Calu3 (cell line): ENCODE data around the gene DCAF17. TPM values are rescaled to one million over a fixed set of nuclear protein-coding genes. Genes with fewer than 3 reads are reported as not detected.

Experiments used
- BruUV-seq: library from RNA; stranded (reverse); fragments of 400-500 nt; replicated peaks from 2 replicates; lab custom pipeline; 2021; lab: Mats Ljungman, UMichigan
- CTCF ChIA-PET: fragments of 300-600 bp; sonication (Branson Sonifier 250); formaldehyde crosslinking; loops from one replicate; lab custom pipeline; 2022; ENCODE audit warnings: antibody characterized with exemption; lab: Charles Lee
- DNase-seq: peaks from one replicate; pipeline ENCODE4 v3.0.0; 2022
- H3K27ac Mint-ChIP-seq: one replicate; pipeline ENCODE4 v1.8.0; 2022; ENCODE audit warnings: mixed read lengths; ENCODE audit not compliant: unreplicated experiment
- H3K27me3 Mint-ChIP-seq: one replicate; pipeline ENCODE4 v1.8.0; 2022; ENCODE audit warnings: mixed read lengths; ENCODE audit not compliant: unreplicated experiment
- H3K36me3 Mint-ChIP-seq: one replicate; pipeline ENCODE4 v1.8.0; 2022; ENCODE audit warnings: mild to moderate bottlenecking, moderate library complexity, mixed read lengths; ENCODE audit not compliant: insufficient read depth, unreplicated experiment
- H3K4me1 Mint-ChIP-seq: one replicate; pipeline ENCODE4 v1.8.0; 2022; ENCODE audit warnings: mild to moderate bottlenecking, low read depth, mixed read lengths; ENCODE audit not compliant: unreplicated experiment
- H3K4me3 Mint-ChIP-seq: one replicate; pipeline ENCODE4 v1.8.0; 2022; ENCODE audit warnings: mild to moderate bottlenecking, low read depth, moderate library complexity, mixed read lengths; ENCODE audit not compliant: unreplicated experiment
- H3K9me3 Mint-ChIP-seq: one replicate; pipeline ENCODE4 v1.8.0; 2022; ENCODE audit warnings: low read depth, mixed read lengths; ENCODE audit not compliant: unreplicated experiment
- intact Hi-C: fragments of 100-400 bp; cut with micrococcal nuclease; formaldehyde crosslinking; loops from one replicate; pipeline ENCODE4 v1.10.0; 2022; ENCODE audit not compliant: unreplicated experiment
- total RNA-seq: library from RNA; stranded (reverse); gene quantifications from 2 replicates; pipeline ENCODE4 v1.2.3, GENCODE V29; 2022
- TF ChIP-seq, protein P1 (sequence below): fragments of 200-600 bp; IDR thresholded peaks from one replicate; pipeline ENCODE4 v1.8.0; 2022; ENCODE audit warnings: antibody characterized with exemption; ENCODE audit not compliant: unreplicated experiment

DCAF17 gene
- total RNA-seq, 1 experiment from 2014 or later = 11.9 TPM

DNA sequence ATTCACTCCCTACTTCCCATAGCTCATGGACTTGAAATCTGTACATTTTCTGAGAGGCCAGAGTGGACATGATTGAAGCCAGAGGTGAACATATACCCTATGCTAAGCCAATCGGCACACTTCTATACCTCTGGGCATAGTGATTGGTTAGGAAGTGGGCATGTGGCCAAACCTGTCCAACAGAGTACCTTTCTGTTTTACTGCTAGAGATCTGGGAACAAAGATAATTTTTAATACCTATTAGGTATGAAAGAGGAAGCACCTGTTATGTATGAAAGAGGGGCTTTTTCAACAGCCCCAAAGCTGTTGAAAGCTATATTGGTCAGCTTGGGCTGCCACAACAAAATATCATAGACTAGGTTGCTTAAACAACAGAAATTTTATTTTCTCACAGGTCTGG lies 28.0 kb upstream of the DCAF17 start:
- intact Hi-C loops = no loop called here
- no TSS peak for BruUV-seq
- no peaks in the 10 kb centered on the region for H3K27me3 Mint-ChIP-seq
- CTCF ChIA-PET = interaction anchor here (0.6 to 0.7 kb wide), 2 partner anchors 10 to 248 kb away, joined by 3 read pairs; no protein-coding TSS in a partner anchor
- peaks cover 21% of the 10 kb centered on the region for H3K4me1 Mint-ChIP-seq
- H3K9me3 Mint-ChIP-seq = peaks cover 6% of the 10 kb centered on the region
- no peaks in the 10 kb centered on the region for H3K36me3 Mint-ChIP-seq
- DNase-seq = no peak
- no peak overlapping the region for H3K27ac Mint-ChIP-seq
- TF ChIP-seq, protein P1, sequence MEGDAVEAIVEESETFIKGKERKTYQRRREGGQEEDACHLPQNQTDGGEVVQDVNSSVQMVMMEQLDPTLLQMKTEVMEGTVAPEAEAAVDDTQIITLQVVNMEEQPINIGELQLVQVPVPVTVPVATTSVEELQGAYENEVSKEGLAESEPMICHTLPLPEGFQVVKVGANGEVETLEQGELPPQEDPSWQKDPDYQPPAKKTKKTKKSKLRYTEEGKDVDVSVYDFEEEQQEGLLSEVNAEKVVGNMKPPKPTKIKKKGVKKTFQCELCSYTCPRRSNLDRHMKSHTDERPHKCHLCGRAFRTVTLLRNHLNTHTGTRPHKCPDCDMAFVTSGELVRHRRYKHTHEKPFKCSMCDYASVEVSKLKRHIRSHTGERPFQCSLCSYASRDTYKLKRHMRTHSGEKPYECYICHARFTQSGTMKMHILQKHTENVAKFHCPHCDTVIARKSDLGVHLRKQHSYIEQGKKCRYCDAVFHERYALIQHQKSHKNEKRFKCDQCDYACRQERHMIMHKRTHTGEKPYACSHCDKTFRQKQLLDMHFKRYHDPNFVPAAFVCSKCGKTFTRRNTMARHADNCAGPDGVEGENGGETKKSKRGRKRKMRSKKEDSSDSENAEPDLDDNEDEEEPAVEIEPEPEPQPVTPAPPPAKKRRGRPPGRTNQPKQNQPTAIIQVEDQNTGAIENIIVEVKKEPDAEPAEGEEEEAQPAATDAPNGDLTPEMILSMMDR = no peak
- no peak overlapping the region for H3K4me3 Mint-ChIP-seq

DNA sequence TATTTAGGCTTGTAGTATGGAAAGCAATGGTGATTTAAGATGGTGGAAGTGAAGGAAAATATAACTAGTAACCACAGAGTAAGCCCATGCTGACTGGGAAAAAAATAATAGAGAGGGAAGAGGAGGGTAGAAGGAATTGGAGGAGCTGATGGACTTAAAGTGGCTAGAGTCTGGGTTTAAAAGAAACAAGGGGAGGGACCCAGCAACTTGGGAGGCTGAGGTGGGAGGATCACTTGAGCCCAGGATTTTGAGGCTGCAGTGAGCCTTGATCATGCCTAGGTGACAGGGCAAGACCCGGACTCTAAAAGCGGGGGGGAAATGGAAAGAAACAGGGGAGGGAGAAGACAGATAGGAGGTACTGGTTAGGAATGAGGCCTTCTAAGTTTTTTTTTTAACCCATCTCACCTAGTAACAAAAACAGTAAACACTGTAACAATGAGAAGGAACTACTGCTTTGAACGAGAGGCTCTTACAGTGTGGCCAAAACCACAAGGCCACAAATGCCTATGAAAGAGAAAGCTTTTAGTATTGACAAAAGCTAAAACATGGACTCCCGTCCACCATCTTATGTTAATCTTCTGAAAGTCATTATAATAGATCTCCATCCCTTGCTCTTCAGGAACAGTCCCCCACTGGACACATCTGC lies 26.9 kb upstream of the DCAF17 start:
- CTCF ChIA-PET = interaction anchor here (0.9 to 1.2 kb wide), 2 partner anchors 14 to 23 kb away, joined by 3 to 4 read pairs; no protein-coding TSS in a partner anchor
- no TSS peak for BruUV-seq
- H3K27ac Mint-ChIP-seq = no peak overlapping the region
- intact Hi-C loops = no loop called here
- no peak overlapping the region for H3K4me3 Mint-ChIP-seq
- DNase-seq = no peak
- TF ChIP-seq, protein P1 = no peak
- H3K4me1 Mint-ChIP-seq = peaks cover 21% of the 10 kb centered on the region
- peaks cover 3% of the 10 kb centered on the region for H3K9me3 Mint-ChIP-seq
- H3K36me3 Mint-ChIP-seq = no peaks in the 10 kb centered on the region
- H3K27me3 Mint-ChIP-seq = no peaks in the 10 kb centered on the region

DNA sequence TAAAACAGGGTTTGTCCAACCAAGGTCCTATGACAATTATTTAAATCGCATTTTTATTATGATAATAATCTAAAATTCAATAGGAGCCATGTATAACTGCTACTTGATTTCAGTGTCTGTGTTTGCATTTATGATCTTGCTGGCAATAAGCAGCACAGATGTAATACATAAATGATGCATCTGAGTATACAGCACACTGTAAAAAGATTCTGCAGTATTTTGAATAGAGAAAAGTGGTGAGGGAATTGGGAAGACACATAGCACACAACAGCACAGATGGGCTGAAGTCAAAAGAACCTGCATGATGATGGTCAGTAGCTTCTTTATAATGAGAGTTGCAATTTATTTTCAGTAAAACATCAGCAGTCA lies 26.4 kb upstream of the DCAF17 start:
- H3K4me1 Mint-ChIP-seq = peaks cover 21% of the 10 kb centered on the region
- H3K36me3 Mint-ChIP-seq = no peaks in the 10 kb centered on the region
- intact Hi-C loops = no loop called here
- no peak overlapping the region for H3K4me3 Mint-ChIP-seq
- CTCF ChIA-PET = interaction anchor here (0.7 to 1.2 kb wide), 4 partner anchors 11 to 26 kb away, joined by 3 to 8 read pairs (median 4); partner anchors contain the start of genes DCAF17 and METTL8
- TF ChIP-seq, protein P1 = no peak
- BruUV-seq = no TSS peak
- H3K9me3 Mint-ChIP-seq = peaks cover 3% of the 10 kb centered on the region
- H3K27me3 Mint-ChIP-seq = no peaks in the 10 kb centered on the region
- DNase-seq = no peak
- H3K27ac Mint-ChIP-seq = no peak overlapping the region

GRCh38 chr2:171409436-171409971 lies 24.5 kb upstream of the DCAF17 start:
- CTCF ChIA-PET = no interaction called here

More at GRCh38 chr2:171409436-171409971, 24.5 kb upstream of the DCAF17 start:
- no peaks in the 10 kb centered on the region for H3K27me3 Mint-ChIP-seq
- intact Hi-C loops = no loop called here
- H3K27ac Mint-ChIP-seq = no peak overlapping the region
- H3K4me1 Mint-ChIP-seq = peaks cover 14% of the 10 kb centered on the region
- TF ChIP-seq, protein P1 = no peak
- H3K9me3 Mint-ChIP-seq = peaks cover 3% of the 10 kb centered on the region
- no TSS peak for BruUV-seq
- H3K4me3 Mint-ChIP-seq = no peak overlapping the region
- no peak for DNase-seq
- no peaks in the 10 kb centered on the region for H3K36me3 Mint-ChIP-seq
